CD4-positive, CD25-positive, alpha-beta regulatory T cell (primary cell): Measurements from ENCODE around the gene OTOG. TPM values are rescaled to one million over a fixed set of nuclear protein-coding genes. Genes with fewer than 3 reads are reported as not detected.

ENCODE experiments used
- polyA plus RNA-seq, 4 donors: library from polyadenylated mRNA; unstranded; fragments of 300-500 nt; fragmentation: Illumina TruSeq; gene quantifications; one replicate each; pipeline ENCODE4 v1.2.3, GENCODE V29; 2021
- total RNA-seq: library from RNA; stranded (reverse); gene quantifications from one replicate; pipeline ENCODE4 v1.2.3, GENCODE V29; 2022

OTOG gene
- total and polyA plus RNA-seq, 5 donors from 2014 or later, result not detected

Other genes starting within 250 kb of the OTOG start
- 0.69 TPM for gene NCR3LG1, start 195.5 kb upstream of the OTOG start, total RNA-seq
- under 1 TPM in 1 of 4 donors, not detected in 3; 0.12 TPM for gene NCR3LG1, start 195.5 kb upstream of the OTOG start, polyA plus RNA-seq
- not detected for gene KCNJ11, start 158.6 kb upstream of the OTOG start, total RNA-seq
- gene KCNJ11, start 158.6 kb upstream of the OTOG start, polyA plus RNA-seq, result not detected
- gene ABCC8, start 70.4 kb upstream of the OTOG start, total RNA-seq, result not detected
- not detected for gene ABCC8, start 70.4 kb upstream of the OTOG start, polyA plus RNA-seq
- not detected for gene USH1C, start 2.8 kb upstream of the OTOG start, total RNA-seq
- not detected for gene USH1C, start 2.8 kb upstream of the OTOG start, polyA plus RNA-seq
- gene MYOD1, start 172.3 kb downstream of the OTOG start, total RNA-seq, result not detected
- gene MYOD1, start 172.3 kb downstream of the OTOG start, polyA plus RNA-seq, result not detected
- not detected for gene KCNC1, start 187.5 kb downstream of the OTOG start, total RNA-seq
- 1 to 10 TPM in 1 of 4 donors, under 1 TPM in 2, not detected in 1; 0.22 to 1.2 (median 0.47) TPM for gene KCNC1, start 187.5 kb downstream of the OTOG start, polyA plus RNA-seq